Gastrocnemius medialis (tissue), 4 donors: ENCODE data around the gene GYG2. TPM values are rescaled to one million over a fixed set of nuclear protein-coding genes. Genes with fewer than 3 reads are reported as not detected.
"Not testable (repeated sequence)": the region's sequence is repeated elsewhere in the genome, so short reads cannot be mapped to it uniquely, and the experiment has no call there.

Source experiments
- ATAC-seq, 2 donors: fragments of 150-250 bp; one replicate each; pipeline ENCODE4 v1.9.1; 2016
- DNase-seq, 2 donors: peaks; one replicate each; pipeline ENCODE4 v3.0.0-alpha.2; 2019
- H3K27ac ChIP-seq, 4 donors: fragments of 200-600 bp; sonication (generic); 1 replicate in 1 of 4; 2 replicates in 3 of 4; pipeline ENCODE4 v1.5.1; 2016 to 2018; ENCODE audit warnings: mild to moderate bottlenecking in 2 of 4, moderate library complexity in 1 of 4
- H3K27me3 ChIP-seq, 3 donors: fragments of 200-600 bp; sonication (generic) in 2 of 3; 1 replicate in 1 of 3; 2 replicates in 2 of 3; pipeline versions ENCODE4 v1.5.1 to v1.6.0; 2016 to 2019; ENCODE audit warnings: mild to moderate bottlenecking in 1 of 3, moderate library complexity in 1 of 3
- H3K36me3 ChIP-seq, 2 donors: fragments of 200-600 bp; sonication (generic) in 1 of 2; one replicate each; pipeline ENCODE4 v1.5.1; 2017 to 2018
- H3K4me1 ChIP-seq, 2 donors: fragments of 200-600 bp; sonication (generic) in 1 of 2; one replicate each; pipeline ENCODE4 v1.5.1; 2016 to 2017; ENCODE audit warnings: mild to moderate bottlenecking in 2 of 2
- H3K4me3 ChIP-seq, 4 donors: fragments of 200-600 bp; sonication (generic) in 3 of 4; 1 replicate in 1 of 4; 2 replicates in 3 of 4; pipeline ENCODE4 v1.5.1; 2016 to 2019; ENCODE audit warnings: mild to moderate bottlenecking in 2 of 4
- H3K9me3 ChIP-seq, 3 donors: fragments of 200-600 bp; sonication (generic) in 2 of 3; 1 replicate in 1 of 3; 2 replicates in 2 of 3; pipeline ENCODE4 v1.5.1; 2016 to 2019
- POLR2A ChIP-seq, 2 donors: fragments of 450-650 bp; IDR thresholded peaks; one replicate each; pipeline ENCODE4 v1.6.1; 2017; ENCODE audit warnings: antibody characterized with exemption in 2 of 2, mild to moderate bottlenecking in 2 of 2, moderate library complexity in 2 of 2
- in situ Hi-C, 4 donors: fragments of 200-750 bp; cut with MboI; loops; one replicate each; pipeline versions ENCODE4 v1.15.0 to v1.8.0; 2017; ENCODE audit warnings: low sequenced_read_pairs in 4 of 4
- intact Hi-C: fragments of 100-400 bp; cut with DNase I; formaldehyde crosslinking; loops from one replicate; pipeline ENCODE4 v1.15.1; 2023; ENCODE audit warnings: low total_unique reads
- total RNA-seq, 4 donors: library from RNA; depleted of rRNA; stranded (reverse); fragments of >200 nt; gene quantifications; one replicate each; pipeline versions ENCODE4 v1.1.0 to v1.2.3, GENCODE V29; 2016
- TF ChIP-seq, protein P1 (sequence below), 5 experiments: fragments of 450-650 bp in 3 of 5; fragments of 200-600 bp in 2 of 5; sonication (generic) in 2 of 5; IDR thresholded peaks in 4 of 5; conservative IDR thresholded peaks in 1 of 5; 1 replicate in 4 of 5; 2 replicates in 1 of 5; pipeline ENCODE4 v1.5.1; 2016 to 2019; ENCODE audit warnings: antibody characterized with exemption in 5 of 5, mild to moderate bottlenecking in 3 of 5, moderate library complexity in 3 of 5

GYG2 gene
- total RNA-seq, 4 donors from 2014 or later, result 0.67 to 0.92 TPM; not detected in 2

DNA sequence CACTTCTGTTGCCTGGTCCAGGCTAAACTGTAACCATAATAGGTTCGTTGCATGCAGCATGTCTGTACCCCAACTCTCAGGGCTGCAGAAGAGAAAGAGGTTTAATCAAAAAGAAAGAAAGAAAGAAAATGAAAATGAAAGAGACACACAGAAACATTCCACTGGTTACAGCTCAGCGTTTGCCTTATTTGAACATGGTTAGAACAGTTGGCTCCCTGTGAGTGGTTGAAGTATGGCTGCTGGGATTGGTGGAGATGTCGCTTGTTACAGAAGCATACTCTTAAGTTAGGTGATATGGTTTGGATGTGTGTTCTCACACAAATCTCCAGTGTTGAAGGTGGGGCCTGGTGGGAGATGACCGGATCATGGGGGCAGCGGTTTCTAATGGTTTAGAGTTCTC lies 64.1 kb downstream of the GYG2 start:
- in situ Hi-C loops (no loop called here), intact Hi-C loops (no loop called here)
- Histone ChIP-seq H3K27me3 (no peaks in the 10 kb centered on the region), H3K27ac (no peak overlapping the region), H3K4me1 (no peaks in the 10 kb centered on the region), H3K4me3 (no peak overlapping the region), H3K9me3 (no peaks in the 10 kb centered on the region), H3K36me3 (no peaks in the 10 kb centered on the region)
- DNase-seq, result no peak
- TF ChIP-seq POLR2A (IDR thresholded peaks at IDR 0.05), result no peak
- TF ChIP-seq, protein P1, sequence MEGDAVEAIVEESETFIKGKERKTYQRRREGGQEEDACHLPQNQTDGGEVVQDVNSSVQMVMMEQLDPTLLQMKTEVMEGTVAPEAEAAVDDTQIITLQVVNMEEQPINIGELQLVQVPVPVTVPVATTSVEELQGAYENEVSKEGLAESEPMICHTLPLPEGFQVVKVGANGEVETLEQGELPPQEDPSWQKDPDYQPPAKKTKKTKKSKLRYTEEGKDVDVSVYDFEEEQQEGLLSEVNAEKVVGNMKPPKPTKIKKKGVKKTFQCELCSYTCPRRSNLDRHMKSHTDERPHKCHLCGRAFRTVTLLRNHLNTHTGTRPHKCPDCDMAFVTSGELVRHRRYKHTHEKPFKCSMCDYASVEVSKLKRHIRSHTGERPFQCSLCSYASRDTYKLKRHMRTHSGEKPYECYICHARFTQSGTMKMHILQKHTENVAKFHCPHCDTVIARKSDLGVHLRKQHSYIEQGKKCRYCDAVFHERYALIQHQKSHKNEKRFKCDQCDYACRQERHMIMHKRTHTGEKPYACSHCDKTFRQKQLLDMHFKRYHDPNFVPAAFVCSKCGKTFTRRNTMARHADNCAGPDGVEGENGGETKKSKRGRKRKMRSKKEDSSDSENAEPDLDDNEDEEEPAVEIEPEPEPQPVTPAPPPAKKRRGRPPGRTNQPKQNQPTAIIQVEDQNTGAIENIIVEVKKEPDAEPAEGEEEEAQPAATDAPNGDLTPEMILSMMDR (IDR thresholded peaks at IDR 0.05 in 4 of 5, conservative IDR thresholded peaks at IDR 0.05 in 1 of 5), result no peak
- ATAC-seq, result no peak

- DNase-seq (no peak), ATAC-seq (no peak)
- no peaks in the 10 kb centered on the region for H3K27me3 ChIP-seq
- in situ Hi-C loops, result no loop called here
- H3K9me3 ChIP-seq, result no peaks in the 10 kb centered on the region
- TF ChIP-seq, protein P1 (IDR thresholded peaks at IDR 0.05 in 4 of 5, conservative IDR thresholded peaks at IDR 0.05 in 1 of 5), result no peak
- no peak for TF ChIP-seq POLR2A (IDR thresholded peaks at IDR 0.05)
- H3K36me3 ChIP-seq, result no peaks in the 10 kb centered on the region
- H3K4me1 ChIP-seq, result no peaks in the 10 kb centered on the region
- no peak overlapping the region for H3K4me3 ChIP-seq
- intact Hi-C loops, result no loop called here
- no peak overlapping the region for H3K27ac ChIP-seq
Measured at GRCh38 chrX:2894885-2895292, 66.2 kb downstream of the GYG2 start.

DNA sequence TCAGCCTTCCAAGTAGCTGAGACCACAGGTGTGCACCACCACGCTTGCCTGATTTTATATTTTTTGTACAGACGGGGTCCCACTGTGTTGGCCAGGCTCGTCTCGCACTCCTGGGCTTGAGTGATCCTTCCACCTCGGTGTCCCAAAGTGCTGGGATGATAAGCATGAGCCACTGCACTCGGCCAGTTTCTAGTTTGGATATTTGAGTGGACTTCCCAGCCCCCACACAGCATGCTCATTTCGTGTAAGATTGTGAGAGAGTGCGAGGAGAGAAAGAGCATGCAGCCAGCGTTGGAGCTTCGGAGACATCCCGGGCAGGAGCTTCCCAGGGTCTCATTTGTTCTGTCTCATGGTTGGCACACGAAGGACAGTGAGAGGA lies 68.6 kb downstream of the GYG2 start:
- Histone ChIP-seq H3K9me3 (no peaks in the 10 kb centered on the region), H3K4me1 (no peaks in the 10 kb centered on the region), H3K27ac (no peak overlapping the region), H3K4me3 (no peak overlapping the region), H3K27me3 (no peaks in the 10 kb centered on the region), H3K36me3 (no peaks in the 10 kb centered on the region)
- TF ChIP-seq, protein P1 (IDR thresholded peaks at IDR 0.05 in 4 of 5, conservative IDR thresholded peaks at IDR 0.05 in 1 of 5), result no peak
- TF ChIP-seq POLR2A (IDR thresholded peaks at IDR 0.05), result no peak
- DNase-seq (no peak), ATAC-seq (no peak)
- intact Hi-C loops, result no loop called here
- in situ Hi-C loops, result no loop called here

DNA sequence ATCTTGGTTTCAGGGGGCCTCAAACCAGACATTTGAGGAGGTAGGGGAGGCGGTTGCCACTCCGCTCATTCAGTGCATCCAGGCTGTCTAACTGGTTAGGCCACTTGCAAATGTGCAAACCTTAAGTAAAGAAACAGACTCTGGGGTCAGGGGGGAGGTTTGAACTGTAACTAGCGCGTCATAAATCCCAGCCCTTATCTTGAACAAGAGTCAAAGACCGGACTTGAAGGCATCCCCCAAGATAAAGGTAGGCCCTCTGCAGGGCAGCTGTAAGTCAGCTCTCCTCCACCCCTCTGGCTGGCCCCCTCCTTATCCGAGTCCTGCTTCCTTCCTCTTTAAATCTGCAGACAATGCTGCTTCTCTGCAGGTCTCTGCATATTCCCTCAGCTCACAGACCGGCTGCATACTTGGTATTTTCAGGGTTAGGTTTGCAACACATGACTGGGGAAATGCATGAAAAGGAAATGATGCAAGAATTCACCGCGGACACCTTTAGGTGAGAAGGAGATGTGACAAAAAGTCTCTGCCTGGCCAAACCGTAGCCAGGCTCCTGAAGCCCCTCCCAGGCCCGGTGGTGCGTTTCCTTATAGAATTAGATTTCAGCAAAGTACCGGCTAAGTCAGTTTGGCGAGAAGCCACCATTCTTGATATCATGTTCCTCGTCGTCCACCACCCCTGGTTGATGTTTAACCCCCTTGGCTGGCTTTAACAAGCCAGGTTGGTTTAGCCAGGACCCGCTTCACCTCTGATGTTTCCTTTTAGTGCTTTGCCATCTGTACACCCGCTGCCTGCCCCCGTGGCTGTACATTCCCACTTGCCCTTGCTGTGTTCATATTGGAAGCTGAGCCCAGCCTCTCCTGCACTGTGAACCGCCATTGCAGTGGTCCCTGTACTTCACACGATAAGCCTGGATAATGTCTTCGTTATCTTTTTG lies 69.2 kb downstream of the GYG2 start:
- peak in 1 of 2 donors; percentile 7 for DNase-seq
- in situ Hi-C loops, intact Hi-C loops, H3K27ac ChIP-seq, H3K36me3 ChIP-seq, H3K27me3 ChIP-seq, ATAC-seq, H3K4me1 ChIP-seq, H3K9me3 ChIP-seq, H3K4me3 ChIP-seq: not testable (repeated sequence)

DNA sequence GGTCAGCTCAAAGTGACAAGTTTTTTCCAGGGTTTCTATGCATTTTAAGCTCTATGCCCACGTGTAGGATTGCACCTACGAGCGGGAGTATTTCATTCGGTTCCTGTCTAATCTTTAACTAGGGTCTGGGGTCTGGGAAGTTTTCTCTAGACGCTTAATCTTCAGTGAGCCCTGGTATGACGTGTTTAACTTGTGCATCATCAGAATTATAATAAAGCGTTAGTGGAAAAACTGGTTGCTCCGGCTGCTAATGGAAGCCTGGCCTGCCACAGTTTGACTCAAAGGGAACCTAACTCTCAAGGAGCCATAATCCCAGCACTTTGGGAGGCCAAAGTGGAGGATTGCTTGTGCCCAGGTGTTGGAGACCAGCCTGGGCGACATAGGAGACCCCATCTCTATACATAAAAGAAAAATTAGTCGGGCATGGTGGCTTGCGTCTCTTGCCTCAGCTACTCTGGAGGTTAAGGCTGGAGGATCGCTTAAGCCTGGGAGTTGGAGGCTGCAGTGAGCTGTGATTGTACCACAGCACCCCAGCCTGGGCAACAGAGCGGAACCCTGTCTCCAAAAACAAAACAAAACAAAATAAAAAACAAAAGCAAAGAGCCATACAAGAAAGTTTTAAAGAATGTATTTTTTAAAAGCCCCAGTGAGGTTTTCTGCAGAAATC lies 70.2 kb downstream of the GYG2 start:
- H3K4me1 ChIP-seq, result no peaks in the 10 kb centered on the region
- in situ Hi-C loops, result no loop called here
- TF ChIP-seq, protein P1 (IDR thresholded peaks at IDR 0.05 in 4 of 5, conservative IDR thresholded peaks at IDR 0.05 in 1 of 5), result no peak
- no peak for TF ChIP-seq POLR2A (IDR thresholded peaks at IDR 0.05)
- intact Hi-C loops, result no loop called here
- H3K36me3 ChIP-seq, result no peaks in the 10 kb centered on the region
- H3K27ac ChIP-seq, result no peak overlapping the region
- no peaks in the 10 kb centered on the region for H3K27me3 ChIP-seq
- DNase-seq (no peak), ATAC-seq (no peak)
- no peaks in the 10 kb centered on the region for H3K9me3 ChIP-seq
- H3K4me3 ChIP-seq, result no peak overlapping the region
